Stimulated activated CD8-positive, alpha-beta memory T cell treated with anti-CD3 and anti-CD28 coated beads, Interleukin-2, amount 100 ng/mL, for 1 hour (primary cell): ENCODE data around the gene SNX21.
"Not testable (repeated sequence)": the region's sequence is repeated elsewhere in the genome, so short reads cannot be mapped to it uniquely, and the experiment has no call there.

Experiments
- DNase-seq, 2 donors: peaks; one replicate each; pipeline ENCODE4 v3.0.0-alpha.2; 2020; ENCODE audit warnings: low read depth in 2 of 2

Gene SNX21

DNA sequence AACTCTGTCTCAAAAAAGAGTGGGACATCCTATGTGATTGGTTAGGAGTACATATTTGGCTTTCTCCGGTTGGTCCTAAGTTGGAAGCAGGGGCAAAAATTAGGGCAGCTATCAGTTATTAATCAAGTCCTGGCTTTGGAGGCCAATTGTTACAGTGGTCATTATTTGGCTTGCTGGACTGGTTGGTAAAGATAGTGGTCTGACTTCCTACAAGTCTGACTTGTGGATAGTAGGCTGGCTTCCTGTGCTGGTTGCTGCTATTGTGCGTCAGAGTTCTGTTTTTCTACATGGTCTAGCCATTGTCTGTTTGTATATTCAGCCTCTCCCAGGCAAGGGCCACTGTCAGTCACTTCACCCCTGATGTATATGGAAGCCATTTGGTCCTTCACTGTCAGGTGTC is 16.6 kb downstream of the SNX21 start:
- no peak for DNase-seq

DNA sequence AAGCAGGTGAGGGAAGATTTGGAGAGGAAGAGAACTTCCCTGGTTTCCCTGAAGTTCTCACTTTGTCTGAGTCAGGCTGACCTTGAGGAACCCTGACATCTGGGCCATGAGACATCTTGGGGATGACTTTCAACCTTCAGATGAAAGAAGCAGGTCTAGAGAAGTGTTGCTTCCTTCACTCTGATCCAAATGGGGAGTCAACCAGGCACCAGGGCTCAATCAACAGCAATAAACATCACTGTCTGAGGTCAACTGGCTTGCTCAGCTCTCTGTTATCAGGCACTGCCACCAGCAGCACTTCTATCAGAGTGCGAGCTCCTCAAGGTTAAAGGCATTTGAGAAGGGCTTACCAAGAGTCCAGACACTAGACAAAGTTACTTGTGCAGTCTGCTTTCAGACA is 17.3 kb downstream of the SNX21 start:
- no peak for DNase-seq

DNA sequence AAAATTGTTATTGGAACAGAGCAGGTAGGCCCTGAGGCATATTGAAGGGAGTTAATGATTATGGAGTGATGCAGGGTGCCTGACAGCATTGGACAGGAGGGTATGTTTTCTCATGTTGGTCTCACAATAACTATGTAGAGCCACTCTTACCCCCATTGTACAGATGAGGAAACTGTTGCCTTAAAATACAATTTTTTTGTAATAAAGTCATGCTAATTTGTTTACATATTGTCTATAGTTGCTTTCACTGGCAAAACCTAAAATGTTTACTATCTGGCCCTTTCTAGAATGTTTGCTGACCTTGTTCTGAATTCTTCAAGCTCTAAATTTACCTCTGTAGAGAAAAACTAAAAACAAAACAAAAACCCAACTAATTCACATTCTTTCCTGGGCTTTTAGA is 17.9 kb downstream of the SNX21 start:
- DNase-seq: no peak

DNA sequence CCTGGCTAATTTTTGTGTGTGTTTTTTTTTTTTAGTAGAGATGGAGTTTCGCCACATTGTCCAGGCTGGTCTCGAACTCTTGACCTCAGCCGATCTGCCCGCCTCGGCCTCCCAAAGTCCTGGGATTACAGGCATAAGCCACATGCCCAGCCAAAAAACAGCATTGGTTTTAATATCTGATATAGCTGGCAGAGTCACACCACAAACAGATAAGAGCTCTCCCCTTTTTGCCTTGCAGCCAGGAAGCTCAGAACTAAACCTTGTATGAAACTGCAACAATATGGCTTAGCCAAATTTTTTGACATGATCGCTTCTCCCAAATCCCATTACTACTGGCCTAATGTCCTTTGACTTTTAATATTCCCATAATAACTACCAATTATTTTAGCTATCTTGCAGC is 18.7 kb downstream of the SNX21 start:
- no peak for DNase-seq

DNA sequence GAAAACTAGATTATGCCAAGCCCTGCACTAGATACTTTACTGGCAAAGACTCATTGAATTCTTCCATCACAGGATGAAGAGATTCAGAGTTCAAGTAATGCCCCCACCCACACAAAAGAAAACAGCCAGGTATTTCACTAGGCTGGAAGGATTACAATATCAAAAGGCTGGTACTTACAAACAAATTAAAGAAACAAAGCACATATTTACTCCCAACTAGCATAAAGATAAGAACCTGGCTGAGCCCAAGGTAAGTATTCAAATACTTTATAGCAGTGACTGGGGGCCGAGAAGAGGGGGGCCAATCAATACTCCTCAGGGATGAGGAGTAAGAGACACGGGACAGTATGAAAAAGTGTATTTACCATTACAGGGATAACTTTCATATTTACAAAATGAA is 19.9 kb downstream of the SNX21 start:
- no peak for DNase-seq

DNA sequence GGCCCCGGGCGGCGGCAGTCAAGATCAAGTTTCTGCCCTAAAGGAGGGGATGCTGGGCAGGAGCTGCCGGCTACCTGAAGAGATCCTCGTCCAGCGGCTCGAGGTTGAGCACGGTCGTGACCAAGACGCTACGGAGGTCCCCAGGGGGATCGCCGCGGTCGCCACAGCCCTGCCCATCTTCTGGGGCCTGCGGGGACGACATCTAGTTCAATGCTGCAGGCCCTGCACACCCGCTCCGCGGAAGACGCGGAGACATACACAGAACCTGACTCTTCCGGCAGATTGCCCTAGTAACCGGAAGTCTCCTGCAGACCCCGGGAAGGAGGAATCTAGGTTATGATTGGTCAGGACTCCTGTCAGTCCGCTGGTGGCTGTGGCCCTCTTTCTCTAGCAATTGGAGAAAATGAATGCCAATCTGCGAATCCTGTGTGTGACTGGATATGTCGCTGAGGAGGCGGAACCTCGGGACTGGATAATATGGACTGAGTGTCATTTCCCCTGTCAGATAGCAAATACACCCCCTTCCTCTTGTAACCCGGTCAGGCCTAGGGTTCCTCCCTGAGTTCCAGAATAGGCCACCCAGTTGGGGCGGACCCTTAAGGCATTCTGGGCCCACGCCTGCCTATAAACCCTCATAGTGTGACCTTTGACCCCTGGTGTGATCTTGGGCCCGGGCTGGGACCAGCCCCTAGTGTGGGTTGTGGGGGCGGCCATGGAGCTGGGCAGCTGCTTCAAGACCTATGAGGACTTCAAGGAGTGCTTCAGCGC is 23.7 kb downstream of the SNX21 start, which contains the start of the genes ACOT8 and ZSWIM3:
Gene ACOT8, minus strand, starts transcription at position 279 of the 768 bp plus-strand sequence. Its CDS starts 77 bp downstream, at position 202.
Gene ZSWIM3, plus strand, starts transcription at position 501 of the 768 bp plus-strand sequence. Its CDS starts 212 bp downstream, at position 713.
- peak; percentile 73 to 80 for DNase-seq

DNA sequence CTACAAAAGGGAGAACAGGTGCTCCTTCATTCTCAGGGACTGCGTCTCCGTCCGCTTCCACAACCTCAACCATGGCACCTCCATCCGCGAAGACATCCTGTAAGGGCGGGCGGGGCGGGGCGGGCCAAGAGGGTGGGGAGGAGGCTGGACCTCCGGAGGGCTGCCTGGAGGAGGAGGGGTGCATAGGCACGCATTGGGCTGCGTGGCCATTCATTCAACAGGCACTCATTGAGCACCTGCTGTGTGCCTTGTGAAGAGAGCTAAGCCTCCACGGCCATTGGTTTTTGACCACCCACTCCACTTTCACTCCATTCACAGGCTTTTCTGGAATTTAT is 24.2 kb downstream of the SNX21 start:
- no peak for DNase-seq

DNA sequence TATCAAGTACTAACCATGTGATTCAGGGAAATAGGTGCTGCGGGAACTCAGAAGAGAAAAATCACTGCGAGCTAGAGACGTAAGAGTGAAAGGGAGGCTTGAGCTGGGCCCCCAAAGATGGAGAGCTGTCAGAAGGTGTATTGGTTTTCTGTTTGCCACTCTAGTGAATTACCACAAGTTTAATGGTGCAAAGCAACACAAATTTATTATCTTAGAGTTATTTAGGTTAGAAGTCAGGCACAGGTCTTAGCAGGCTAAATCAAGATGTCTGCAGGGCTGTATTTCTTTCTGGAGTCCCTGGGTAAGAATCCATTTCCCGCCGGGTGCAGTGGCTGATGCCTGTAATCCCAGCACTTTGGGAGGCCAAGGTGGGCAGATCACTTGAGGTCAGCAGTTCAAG is 26.3 kb downstream of the SNX21 start:
- no peak for DNase-seq

DNA sequence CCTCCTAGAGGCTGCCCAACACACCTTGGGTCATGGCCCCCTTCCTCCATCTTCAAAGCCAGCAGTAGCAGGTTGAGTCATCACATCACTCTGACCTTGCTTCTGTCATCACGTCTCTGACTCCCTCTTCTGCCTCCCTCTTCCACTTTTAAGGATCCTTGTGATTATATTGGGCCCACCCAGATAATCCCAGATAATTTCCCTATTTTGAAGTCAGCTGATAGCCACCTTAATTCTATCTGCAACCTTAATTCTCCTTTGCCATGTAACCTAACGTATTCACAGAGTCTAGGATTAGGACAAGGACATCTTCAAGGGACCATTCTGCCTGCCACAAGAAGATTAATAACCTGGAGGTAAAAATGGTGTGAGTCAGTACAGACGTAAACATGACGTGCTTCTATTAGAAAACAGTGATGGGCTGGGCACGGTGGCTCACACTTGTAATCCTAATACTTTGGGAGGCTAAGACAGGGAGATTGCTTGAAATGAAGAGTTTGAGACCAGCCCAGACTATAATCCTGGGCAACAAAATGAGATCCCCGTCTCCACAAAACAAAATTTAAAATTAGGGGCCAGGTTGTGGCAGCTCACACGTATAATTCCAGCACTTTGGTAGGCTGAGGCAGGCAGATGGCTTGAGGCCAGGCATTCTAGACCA is 27.1 kb downstream of the SNX21 start:
- no peak for DNase-seq

DNA sequence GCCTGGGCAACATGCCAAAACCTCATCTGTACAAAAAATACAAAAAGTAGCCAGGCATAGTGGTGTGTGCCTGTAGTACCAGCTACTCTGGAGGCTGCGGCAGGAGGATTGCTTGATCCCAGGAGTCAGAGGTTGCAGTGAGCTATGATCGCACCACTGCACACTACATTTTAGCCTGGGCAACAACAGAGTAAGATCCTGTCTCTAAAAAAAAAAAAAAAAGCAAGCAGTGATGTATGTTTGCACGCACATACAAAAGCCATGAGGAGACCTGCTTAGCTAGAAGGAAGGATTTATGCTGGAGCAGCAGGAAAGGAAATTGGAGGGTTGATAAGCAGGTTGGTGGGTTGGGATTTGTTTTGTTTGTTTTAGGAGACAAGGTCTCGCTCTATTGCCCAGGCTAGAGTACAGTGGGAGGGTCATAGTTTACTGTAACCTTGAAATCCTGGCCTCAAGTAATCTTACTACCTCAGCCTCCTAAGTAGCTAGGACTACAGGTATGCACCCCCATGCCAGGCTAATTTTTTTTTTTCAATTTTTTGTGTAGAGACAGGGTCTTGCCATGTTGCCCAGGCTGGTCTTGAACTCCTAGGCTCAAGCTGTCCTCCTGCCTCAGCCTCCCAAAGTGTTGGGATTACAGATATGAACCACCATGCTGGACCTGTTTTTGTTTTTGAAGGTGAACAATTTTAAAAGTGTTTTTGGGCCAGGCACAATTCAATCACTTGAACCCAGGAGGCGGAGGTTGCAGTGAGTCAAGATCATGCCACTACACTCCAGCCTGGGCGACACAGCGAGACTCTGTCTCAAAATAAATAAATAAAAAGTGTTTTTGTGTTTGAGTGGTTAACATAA is 27.8 kb downstream of the SNX21 start:
- DNase-seq: no peak

DNA sequence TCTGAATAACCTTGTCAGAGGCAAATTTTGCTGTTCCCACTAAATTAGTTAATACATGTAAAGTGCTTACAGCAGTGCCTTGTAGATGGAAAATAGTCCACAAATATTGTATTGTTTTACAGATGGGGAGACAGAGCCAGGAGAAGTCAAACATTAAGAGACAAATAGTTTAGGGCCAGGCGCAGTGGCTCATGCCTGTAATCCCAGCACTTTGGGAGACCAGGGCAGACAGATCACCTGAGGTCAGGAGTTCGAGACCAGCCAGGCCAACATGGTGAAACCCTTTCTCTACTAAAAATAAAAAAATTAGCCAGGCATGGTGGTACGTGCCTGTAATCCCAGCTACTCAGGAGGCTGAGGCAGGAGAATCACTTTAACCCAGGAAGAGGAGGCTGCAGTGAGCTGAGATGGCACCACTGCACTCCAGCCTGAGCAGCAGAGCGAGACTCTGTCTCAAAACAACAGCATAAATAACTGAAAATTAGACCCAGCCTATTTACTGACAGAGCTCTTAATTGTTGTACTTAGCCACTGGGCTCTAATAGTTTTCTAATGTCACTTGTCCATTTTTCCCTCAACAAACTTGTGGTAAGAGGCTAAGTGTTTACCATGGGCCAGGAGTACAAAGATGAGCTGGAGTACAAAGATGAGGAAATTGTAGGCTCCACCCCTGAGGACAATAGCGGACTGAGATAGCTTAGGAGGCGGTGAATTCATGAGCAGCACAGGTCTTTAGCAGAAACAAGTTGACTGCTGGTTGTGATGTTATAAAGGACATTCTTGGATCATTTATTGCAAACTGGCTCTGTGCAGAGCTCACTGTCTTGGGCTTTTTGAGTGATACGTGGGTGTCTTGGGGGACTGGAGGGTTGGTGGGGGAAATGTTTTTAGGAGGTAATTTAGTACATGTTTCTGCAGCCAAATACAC is 30.2 kb downstream of the SNX21 start:
- no peak for DNase-seq

DNA sequence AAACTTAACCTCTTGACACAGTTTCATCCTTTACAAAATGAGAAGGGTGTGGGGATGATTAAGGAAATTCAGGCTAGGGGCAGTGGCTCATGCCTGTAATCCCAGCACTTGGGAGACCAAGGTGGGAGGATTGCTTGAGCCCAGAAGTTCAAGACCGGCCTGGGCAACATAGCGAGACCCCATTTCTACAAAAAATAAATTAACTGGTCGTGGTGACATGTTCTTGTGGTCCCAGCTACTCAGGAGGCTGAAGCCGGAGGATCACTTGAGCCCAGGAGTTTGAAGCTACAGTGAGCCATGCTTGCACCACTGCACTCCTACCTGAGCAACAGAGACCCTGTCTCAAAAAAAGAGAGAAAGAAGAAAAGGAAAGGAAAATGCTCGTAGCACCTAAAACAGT is 32.9 kb downstream of the SNX21 start:
- no peak for DNase-seq

DNA sequence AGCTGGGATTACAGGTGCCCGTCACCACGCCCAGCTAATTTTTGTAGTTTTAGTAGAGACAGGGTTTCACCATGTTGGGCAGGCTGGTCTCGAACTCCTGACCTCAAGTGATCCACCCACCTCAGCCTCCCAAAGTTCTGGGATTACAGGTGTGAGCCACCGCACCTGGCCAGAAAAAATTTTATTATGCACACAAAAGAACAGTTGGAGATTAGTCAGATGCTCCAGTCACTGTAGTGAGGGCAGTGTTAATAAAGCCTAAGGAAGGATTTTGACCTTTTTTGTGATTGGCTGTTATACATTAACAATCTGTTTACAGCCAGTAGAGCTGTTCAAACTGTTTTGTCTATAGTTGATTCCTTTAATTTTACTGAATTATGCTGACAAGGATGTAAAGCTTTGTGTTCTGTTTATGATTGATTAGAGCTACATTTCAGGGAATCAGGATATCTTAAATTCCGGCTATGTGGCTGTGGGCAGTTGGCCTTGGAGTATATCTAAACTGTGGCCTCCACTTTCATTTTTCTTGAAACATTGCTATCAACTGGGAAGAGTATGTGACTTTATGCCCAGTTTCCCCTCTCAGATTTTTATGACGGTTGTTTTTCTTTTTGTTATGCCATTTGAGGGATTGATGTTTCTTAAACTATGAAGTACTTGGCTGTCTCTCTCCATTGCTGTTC is 33.7 kb downstream of the SNX21 start:
- no peak for DNase-seq

DNA sequence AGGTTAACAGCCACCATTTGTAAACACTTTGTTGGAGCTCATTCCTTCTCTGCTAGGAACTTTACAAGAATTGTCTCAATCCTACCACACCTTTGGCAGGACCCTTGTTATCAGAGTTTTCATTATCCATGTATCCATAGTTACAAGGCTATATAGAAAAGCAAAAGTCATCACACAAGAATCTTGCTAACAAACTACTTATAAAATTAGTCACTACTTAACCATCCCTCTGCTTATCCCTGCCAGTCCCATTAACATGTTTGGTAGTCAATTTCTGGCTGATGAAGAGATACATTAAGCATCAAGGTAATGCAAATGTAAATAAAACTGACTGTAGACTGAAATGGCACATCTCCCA is 34.2 kb downstream of the SNX21 start:
- no peak for DNase-seq

DNA sequence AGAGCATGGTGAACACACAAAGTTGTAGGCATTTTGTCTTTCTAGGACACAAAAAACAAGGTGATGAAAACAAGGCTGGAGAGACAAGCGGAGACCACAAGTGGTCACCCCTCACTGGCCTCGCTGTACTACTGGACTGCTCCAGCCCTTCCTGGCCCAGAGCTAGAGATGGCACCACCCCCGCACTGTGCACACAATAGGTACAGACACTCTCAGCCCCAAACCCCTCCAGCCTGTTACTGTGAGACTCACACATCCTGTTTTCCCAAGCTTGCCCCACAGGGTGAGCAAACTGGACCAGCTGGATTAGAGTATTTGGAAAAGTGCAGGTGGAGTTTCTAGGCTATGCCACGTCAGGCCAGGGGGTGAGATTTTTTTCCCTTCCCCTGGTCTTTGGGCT is 39.0 kb downstream of the SNX21 start:
- DNase-seq: no peak

DNA sequence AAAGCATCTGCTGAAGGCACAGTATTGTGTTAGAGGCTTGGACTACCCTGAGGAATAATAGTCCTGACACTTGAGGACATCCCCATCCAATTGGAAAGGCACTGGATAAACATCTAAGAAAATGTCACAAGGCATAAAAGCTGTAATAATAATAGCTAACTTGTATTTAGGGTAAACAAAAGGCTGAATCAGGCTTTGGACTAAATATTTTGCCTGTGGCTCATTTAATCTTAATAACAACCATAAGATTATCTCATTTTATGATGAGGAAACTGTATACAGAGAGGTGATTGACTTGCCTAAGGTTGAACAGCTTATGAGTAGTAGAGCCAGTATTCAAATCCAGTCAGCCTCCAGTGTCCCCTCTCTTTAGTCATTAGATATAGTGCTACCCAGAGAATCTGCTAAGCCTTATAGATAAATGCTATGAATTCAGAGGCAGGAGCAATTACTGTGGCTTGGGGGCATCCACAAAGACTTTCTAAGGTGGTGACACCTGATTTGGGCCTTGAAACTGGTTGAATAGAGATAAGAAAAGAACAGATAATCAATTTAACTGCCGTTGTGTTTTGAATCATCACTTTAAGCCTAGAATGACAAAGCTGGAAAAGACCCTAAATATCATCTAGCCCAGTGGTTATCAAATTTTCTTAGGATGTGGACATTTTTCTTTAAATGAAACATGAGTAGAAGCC is 40.0 kb downstream of the SNX21 start:
- no peak for DNase-seq

DNA sequence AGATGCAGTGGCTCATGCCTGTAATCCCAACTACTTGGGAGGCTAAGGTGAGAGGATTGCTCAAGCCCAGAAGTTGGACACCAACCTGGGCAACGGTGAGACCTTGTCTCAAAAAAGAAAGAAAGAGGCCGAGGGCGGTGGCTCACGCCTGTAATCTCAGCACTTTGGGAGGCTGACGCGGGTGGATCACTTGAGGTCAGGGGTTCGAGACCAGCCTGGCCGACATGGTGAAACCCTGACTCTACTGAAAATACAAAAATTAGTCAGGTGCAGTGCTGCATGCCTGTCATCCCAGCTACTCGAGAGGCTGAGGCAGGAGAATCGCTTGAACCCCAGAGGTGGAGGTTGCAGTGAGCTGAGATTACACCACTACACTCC is 40.5 kb downstream of the SNX21 start:
- DNase-seq: not testable (repeated sequence)

DNA sequence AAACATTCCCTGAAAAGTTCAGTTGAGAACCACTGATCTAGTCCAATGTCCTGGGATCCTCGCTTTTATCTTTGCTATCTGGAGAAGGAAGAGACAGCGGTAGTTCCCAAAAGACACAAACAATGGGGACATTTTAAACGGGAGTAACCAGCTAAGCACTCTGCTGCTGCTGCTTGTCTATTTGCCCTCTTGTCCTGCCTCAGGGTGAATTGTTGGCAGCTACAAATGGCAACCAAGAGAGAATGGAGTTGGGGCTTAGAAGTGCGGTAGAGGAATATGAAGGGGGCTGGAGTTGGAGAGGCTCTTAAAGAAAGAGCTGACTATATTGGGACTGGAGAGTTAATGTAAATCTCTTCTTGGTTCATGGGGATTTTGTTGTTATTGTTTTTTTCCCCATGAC is 41.0 kb downstream of the SNX21 start:
- DNase-seq: no peak

DNA sequence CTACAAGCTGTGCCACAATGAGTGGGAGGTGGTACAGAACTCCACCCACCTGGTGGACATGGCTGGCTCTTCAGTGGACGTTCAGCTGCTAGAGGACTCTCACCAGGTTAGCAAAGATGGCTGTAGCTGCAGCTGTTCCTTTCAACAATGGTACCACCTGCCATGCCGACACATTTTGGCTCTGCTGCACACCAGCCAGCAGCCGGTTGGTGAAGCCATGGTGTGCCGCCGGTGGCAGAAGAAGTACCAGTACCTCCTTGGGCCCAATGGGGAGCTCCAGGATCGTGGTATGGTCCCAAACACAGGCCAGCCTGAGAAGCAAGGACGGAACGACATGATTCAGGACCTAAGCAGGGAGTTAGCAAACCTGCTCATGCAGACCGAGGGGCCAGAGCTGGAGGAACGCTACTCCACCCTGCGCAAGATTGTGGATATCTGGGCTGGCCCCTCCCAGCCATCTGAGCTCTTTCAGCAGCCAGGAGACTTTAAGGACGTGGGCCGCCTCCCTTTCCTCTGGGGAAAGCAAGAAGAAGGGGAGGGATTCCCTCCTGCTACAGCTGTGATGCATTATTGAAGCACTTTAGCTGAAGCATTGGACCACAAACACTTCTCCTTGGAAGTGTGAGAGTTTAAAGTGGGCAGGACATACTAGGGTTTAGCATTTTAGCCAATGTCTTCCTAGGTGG is 44.6 kb downstream of the SNX21 start:
- no peak for DNase-seq
